ENCODE results near the gene CEBPB.

The CEBPB gene

GRCh38 chr20:50215101-50215690 is 24.6 kb downstream of the CEBPB start:
- DNase-seq = no peak

DNA sequence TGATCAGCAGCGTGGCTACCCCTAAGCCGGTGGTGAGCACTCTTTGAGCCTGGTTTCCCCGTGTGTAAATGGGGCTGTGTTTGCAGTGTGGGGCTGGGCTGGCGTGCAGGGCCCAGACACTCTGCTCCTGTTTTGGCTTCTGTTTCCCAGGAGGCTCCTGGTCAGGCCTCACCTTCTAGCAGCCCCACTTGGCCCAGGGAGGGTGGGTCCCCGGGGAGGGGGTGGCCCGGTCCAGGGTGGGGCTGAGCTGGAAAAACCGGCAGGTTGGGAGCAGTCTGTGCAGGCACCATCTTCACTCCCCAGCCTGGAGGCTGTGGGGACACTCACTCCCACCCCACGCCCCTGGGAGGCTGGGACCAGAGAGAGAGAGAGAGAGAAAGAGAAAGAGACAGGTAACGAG is 25.3 kb downstream of the CEBPB start:
- DNase-seq = no peak

DNA sequence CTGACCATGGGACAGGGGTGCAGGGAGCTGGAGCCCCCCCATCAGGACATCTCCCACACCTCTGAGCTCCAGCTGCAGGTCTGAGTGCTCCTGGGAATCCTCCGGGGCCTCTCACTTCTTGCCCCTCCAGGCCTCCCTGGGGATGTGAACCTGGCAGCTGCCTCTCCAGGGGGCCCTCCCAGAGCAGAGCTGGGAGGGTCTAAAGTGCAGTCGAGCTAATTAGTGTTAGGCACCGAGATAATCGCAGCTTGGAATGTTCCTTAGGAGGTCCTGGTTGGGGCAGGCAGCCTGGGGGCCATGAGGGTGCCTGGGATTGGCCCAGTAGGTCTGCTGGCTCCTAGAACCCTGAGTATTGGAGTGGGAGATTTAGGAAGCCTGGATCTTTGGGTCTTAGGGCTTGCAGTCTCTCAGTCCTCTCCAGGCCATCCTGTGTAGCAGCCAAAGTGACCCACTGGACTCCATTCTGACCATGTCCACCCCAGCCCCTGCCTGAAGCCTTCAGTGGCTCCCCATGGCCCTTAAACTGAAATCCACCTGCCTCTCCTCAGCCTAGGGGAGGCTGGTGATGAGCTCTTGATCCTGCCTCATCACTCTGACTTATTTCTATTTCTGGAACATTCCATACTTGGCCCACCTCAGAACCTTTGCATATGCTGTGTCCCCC is 26.0 kb downstream of the CEBPB start:
- DNase-seq = no peak

- no peak for DNase-seq
Measured at GRCh38 chr20:50217207-50217949, 26.7 kb downstream of the CEBPB start.

- no peak for DNase-seq
Measured at GRCh38 chr20:50218987-50219435, 28.4 kb downstream of the CEBPB start.

DNA sequence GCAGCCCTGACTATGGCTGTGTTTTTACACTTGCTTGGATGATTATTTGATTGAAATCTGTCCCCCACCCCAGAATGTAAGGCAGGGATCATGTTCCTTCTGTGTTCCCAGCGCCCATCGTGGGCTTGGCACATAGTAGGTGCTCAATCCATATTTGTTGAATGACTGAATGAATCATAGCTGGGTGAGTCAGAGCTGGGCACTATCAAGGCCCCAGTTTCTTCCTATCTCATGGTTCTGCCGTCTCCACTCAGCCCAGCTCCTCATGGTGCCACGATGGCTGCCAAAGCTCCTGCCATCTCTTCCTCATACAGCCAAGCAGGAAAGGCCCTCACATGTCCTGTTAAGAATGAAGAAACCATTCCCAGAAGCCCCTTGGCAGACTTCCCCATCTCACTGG is 29.0 kb downstream of the CEBPB start:
- DNase-seq = no peak

DNA sequence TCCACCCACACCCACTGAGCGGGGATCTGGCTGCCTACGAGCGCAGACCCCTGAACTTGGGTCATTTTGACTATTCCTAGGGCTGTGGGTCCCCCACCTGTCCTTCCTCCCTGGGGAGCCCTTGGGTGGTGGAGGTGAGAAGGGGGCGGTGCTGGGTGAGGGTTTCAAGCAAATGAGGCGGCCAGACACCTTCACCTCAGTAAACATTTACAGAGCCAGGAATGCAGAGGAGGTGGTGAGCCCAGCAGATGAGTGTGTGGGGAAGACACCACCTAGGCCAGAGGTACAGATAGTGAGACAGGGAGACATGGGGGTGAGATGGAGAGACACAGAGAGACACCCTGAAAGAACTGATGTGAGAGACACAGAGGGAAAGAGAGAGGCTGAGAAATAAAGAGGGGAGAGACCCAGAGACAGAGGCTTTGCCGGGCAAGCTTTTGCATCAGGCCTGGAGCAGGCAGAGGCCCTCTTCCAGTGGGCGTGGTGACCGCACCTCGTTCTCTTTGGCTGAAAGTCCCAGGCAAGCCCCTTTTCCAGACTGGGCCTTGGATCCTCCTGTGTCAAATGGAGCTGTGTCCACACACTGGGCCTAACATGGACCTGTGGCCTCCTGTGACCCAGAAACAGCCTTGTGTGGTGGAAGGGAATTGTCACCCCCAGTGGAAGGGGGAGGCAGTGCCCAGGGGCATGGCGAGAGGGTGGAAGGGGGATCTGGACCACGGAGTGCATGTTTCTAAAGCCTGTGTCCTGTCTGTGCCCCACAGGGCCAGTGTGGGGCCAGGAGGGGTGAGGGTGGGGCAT is 29.7 kb downstream of the CEBPB start:
- no peak for DNase-seq

DNA sequence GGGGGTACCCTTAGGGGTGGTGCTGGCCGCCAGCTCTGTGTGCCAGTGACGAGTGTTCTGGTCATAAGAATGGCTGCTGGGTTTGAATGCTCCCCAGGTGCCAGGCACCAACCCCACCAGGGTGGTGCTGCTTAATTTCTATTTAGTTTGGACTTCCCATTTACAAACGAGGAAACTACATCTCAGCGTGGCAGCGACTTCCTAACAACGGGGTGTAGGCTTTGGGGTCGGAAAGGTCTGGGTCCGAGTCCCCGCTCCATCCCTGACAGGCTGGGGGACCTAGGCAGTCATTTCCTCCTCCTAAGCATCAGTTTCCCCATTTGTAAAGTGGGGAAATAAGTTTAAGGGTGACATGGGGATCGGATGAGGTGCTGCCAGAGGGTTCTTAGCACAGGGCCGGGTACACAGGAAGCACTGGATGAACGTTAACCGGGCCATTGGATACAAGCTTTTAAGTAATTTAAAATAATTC is 30.3 kb downstream of the CEBPB start:
- DNase-seq = no peak

- no peak for DNase-seq
Measured at GRCh38 chr20:50221501-50222308, 31.1 kb downstream of the CEBPB start.

GRCh38 chr20:50222309-50223038 is 31.8 kb downstream of the CEBPB start:
- DNase-seq = no peak

- DNase-seq = no peak
Measured at GRCh38 chr20:50223039-50224005, 32.7 kb downstream of the CEBPB start.

GRCh38 chr20:50224052-50224451 is 33.4 kb downstream of the CEBPB start:
- DNase-seq = no peak

DNA sequence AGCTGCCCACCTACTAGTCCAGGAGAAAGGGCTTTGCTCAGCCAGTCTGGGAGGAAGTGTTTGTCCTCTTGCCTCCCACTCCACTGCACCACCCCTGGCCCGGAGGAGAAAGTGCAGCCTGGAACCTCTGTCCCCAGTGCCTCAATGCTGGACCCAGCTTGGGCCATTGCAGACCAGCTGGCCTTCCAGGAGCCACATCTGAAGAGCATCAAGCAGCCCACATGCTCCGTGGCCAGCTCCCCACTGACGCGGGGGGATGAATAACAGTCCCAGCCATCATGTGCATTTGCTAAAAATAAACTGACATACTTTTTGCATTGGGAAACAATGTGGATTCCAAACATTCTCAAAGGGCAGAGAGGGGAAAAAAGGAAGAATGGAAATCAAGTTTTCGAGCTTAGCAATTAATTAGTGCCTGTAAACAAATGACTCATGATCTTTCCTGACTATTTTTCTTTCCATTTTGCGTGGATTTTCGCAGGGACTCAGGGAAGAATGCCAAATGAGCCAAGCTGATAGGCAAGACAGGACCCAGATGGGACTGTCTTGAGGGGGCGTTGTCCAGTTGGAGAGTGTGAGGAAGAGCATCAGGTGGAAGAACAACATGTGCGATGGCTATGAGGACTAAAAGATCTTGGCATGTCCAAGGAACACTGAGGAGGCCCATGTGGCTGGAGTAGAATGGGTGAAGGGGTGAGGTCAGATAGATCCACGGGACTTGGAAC is 34.1 kb downstream of the CEBPB start:
- DNase-seq = no peak

GRCh38 chr20:50226093-50226974 is 35.7 kb downstream of the CEBPB start:
- no peak for DNase-seq

DNA sequence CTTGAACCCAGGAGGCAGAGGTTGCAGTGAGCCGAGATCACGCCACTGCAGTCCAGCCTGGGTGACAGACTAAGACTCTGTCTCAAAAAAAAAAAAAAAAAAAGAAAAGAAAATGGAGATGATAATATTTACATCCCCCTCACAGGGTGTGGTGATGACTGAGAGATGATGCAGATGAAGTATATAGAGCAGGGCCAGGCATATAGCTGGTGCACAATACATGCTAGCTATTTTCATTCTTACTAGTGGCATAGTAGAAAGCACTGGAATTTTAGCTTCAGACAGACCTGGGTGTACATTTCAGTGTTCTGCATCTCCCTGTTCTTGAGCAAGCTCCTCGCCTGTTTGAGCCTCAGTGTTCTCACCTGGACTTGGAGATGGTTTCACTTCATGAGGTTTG is 36.9 kb downstream of the CEBPB start:
- DNase-seq = no peak

GRCh38 chr20:50229156-50229607 is 38.6 kb downstream of the CEBPB start:
- DNase-seq = no peak

DNA sequence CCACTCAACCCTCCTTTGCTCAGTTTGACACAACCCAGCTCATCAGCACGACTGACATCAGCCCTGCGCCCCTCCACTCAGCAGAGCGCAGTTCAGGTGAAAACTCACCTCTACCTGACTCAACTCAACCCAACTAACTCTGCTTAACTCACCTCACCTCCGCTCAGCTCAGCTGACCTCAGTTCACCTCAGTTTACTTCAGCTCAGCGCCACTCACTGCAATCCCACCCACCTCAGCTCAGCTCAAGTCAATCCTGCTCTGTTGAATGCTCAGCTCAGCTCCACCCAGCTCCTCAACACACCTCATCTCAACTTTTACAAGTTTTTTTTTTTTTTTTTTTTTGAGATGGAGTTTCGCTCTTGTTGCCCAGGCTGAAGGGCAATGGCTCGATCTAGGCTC is 39.6 kb downstream of the CEBPB start:
- no peak for DNase-seq

DNA sequence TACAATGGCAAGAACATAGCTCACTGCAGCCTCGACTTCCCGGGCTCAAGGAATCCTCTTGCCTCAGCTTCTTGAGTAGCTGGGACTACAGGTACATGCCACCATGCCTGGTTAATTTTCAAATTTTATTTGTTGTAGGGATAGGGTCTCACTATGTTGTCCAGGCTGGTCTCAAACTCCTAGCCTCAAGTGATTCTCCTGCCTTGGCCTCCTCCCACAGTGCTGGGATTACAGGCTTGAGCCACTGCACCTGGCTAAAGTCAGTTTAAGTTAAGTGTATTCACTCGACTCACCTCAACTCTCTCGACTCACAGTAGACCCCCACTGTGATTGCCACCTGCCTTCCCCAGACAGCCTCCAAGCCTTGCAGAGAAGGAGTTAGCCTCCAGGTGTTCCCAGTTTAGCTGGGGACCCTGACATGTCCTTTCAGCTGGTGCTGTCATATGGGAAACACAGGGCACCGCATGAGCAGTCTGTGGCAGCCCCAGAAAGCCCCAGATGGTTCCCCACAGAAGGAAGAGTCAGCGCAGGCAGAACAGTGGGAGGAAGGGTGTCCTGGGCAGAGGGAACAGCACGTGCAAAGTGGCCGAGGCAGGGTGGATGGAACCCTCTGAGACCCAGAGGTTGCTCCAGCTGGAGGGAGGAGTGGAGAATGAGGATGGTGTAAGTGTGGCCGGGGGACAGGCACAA is 40.4 kb downstream of the CEBPB start:
- no peak for DNase-seq
